Neural cell (in vitro differentiated cells): ENCODE results near the gene FAM193B. TPM values are rescaled to one million over a fixed set of nuclear protein-coding genes. Genes with fewer than 3 reads are reported as not detected.

Source experiments
- H2AFZ ChIP-seq: fragments of 200-600, 300-800 bp; sonication (generic), shearing (Covaris generic); 2 replicates; pipeline ENCODE4 v1.6.0; 2014; ENCODE audit warnings: low read depth, mild to moderate bottlenecking, antibody characterized with exemption, low read length, moderate library complexity
- H3F3A ChIP-seq: fragments of 200-600 bp; shearing (Covaris generic); 2 replicates; pipeline ENCODE4 v1.6.1; 2016; ENCODE audit warnings: mild to moderate bottlenecking, moderate library complexity, mixed read lengths, antibody characterized with exemption, low read length; ENCODE audit not compliant: insufficient read depth, poor library complexity, severe bottlenecking
- H3K27ac ChIP-seq: fragments of 200-600, 300-800 bp; sonication (generic), shearing (Covaris generic); 2 replicates; pipeline ENCODE4 v1.5.1; 2014; ENCODE audit warnings: mild to moderate bottlenecking, low read length, moderate library complexity
- H3K27me3 ChIP-seq: fragments of 300-800, 200-600 bp; sonication (generic), shearing (Covaris generic); 2 replicates; pipeline ENCODE4 v1.6.0; 2014; ENCODE audit warnings: mild to moderate bottlenecking, low read depth, low read length, moderate library complexity; ENCODE audit not compliant: insufficient read depth
- H3K36me3 ChIP-seq: fragments of 300-800, 200-600 bp; sonication (generic), shearing (Covaris generic); 2 replicates; pipeline ENCODE4 v1.5.1; 2014; ENCODE audit warnings: mild to moderate bottlenecking, antibody characterized with exemption, low read length, moderate library complexity; ENCODE audit not compliant: insufficient read depth
- H3K4me2 ChIP-seq: fragments of 300-800, 200-600 bp; sonication (generic), shearing (Covaris generic); 2 replicates; pipeline ENCODE4 v1.6.0; 2014; ENCODE audit warnings: mild to moderate bottlenecking, low read length
- H3K4me3 ChIP-seq: fragments of 300-800, 200-600 bp; sonication (generic), shearing (Covaris generic); 2 replicates; pipeline ENCODE4 v1.5.1; 2014; ENCODE audit warnings: mild to moderate bottlenecking, low read length, moderate library complexity
- H3K79me2 ChIP-seq: fragments of 200-600 bp; shearing (Covaris generic); replicated peaks from 2 replicates; pipeline ENCODE4 v1.6.0; 2014; ENCODE audit warnings: mild to moderate bottlenecking, low read length, moderate library complexity; ENCODE audit not compliant: insufficient read depth
- H3K9ac ChIP-seq: fragments of 300-800, 200-600 bp; sonication (generic), shearing (Covaris generic); 2 replicates; pipeline ENCODE4 v1.6.1; 2016; ENCODE audit warnings: mild to moderate bottlenecking, low read length, mixed read lengths
- H3K9me2 ChIP-seq: fragments of 200-600 bp; shearing (Covaris generic); 2 replicates; pipeline ENCODE4 v1.6.1; 2016; ENCODE audit warnings: mild to moderate bottlenecking, low read length, mixed read lengths; ENCODE audit not compliant: insufficient read depth
- H3K9me3 ChIP-seq: fragments of 200-600, 300-800 bp; sonication (generic), shearing (Covaris generic); 2 replicates; pipeline ENCODE4 v1.6.1; 2016; ENCODE audit warnings: mild to moderate bottlenecking, mixed run types, low read length, moderate library complexity, mixed read lengths
- H4K20me1 ChIP-seq: fragments of 200-600 bp; shearing (Covaris generic); 2 replicates; pipeline ENCODE4 v1.6.1; 2016; ENCODE audit warnings: mild to moderate bottlenecking, mixed run types; ENCODE audit not compliant: insufficient read depth
- CTCF ChIP-seq: fragments of 450-650 bp; IDR thresholded peaks from 2 replicates; pipeline ENCODE4 v1.5.1; 2014; ENCODE audit warnings: antibody characterized with exemption, mild to moderate bottlenecking, moderate library complexity; ENCODE audit not compliant: poor library complexity, severe bottlenecking
- EP300 ChIP-seq: fragments of 450-650 bp; conservative IDR thresholded peaks from 2 replicates; pipeline ENCODE4 v1.6.1; 2014; ENCODE audit warnings: antibody characterized with exemption, mild to moderate bottlenecking, moderate library complexity; ENCODE audit not compliant: poor library complexity, severe bottlenecking
- EZH2 ChIP-seq: fragments of 200-600, 300-800 bp; shearing (Covaris generic), sonication (generic); IDR thresholded peaks from 2 replicates; pipeline ENCODE4 v1.6.1; 2014; ENCODE audit warnings: antibody characterized with exemption, low read length, borderline replicate concordance, mild to moderate bottlenecking; ENCODE audit not compliant: insufficient read depth, poor library complexity, severe bottlenecking
- MXI1 ChIP-seq: fragments of 450-650 bp; conservative IDR thresholded peaks from 2 replicates; pipeline ENCODE4 v1.6.1; 2014; ENCODE audit warnings: antibody characterized with exemption, mild to moderate bottlenecking; ENCODE audit not compliant: poor library complexity, severe bottlenecking
- POLR2AphosphoS5 ChIP-seq: IDR thresholded peaks from 2 replicates; pipeline ENCODE4 v1.6.1; 2012
- RAD21 ChIP-seq: fragments of 450-650 bp; conservative IDR thresholded peaks from 2 replicates; pipeline ENCODE4 v1.6.1; 2014; ENCODE audit warnings: antibody characterized with exemption, mild to moderate bottlenecking, moderate library complexity
- SMC3 ChIP-seq: fragments of 450-650 bp; conservative IDR thresholded peaks from 2 replicates; pipeline ENCODE4 v1.6.1; 2014; ENCODE audit warnings: antibody characterized with exemption, mild to moderate bottlenecking, moderate library complexity; ENCODE audit not compliant: poor library complexity
- TAF1 ChIP-seq: IDR thresholded peaks from 2 replicates; pipeline ENCODE4 v1.6.1; 2012; ENCODE audit warnings: low read depth
- polyA plus RNA-seq: library from polyadenylated mRNA; depleted of rRNA; stranded (reverse); fragments of >200 nt; gene quantifications from 2 replicates; pipeline ENCODE4 v1.2.3, GENCODE V29; 2014
- TF ChIP-seq, protein P1 (sequence below): IDR thresholded peaks from 2 replicates; pipeline ENCODE4 v1.6.1; 2012; ENCODE audit warnings: borderline replicate concordance

FAM193B gene
- polyA plus RNA-seq, 1 donor from 2014 or later: 79.2 TPM

GRCh38 chr5:177503351-177504085, 50.8 kb downstream of the FAM193B start:
- H3K27me3 ChIP-seq: peaks cover 2% of the 10 kb centered on the region
- no peaks in the 10 kb centered on the region for H3K79me2 ChIP-seq
- no peak overlapping the region for H3K4me3 ChIP-seq
- H3K27ac ChIP-seq: no peak overlapping the region
- no peaks in the 10 kb centered on the region for H3K9me2 ChIP-seq
- H3K9me3 ChIP-seq: no peaks in the 10 kb centered on the region
- TF ChIP-seq EP300: no peak
- TF ChIP-seq EZH2: no peak
- no peak for TF ChIP-seq TAF1
- no peak for TF ChIP-seq POLR2AphosphoS5
- no peaks in the 10 kb centered on the region for H3F3A ChIP-seq
- H2AFZ ChIP-seq: no peak overlapping the region
- H3K36me3 ChIP-seq: no peaks in the 10 kb centered on the region
- no peaks in the 10 kb centered on the region for H4K20me1 ChIP-seq
- H3K9ac ChIP-seq: no peak overlapping the region
- no peak overlapping the region for H3K4me2 ChIP-seq

- TF ChIP-seq POLR2AphosphoS5 (no peak), RAD21 (no peak), CTCF (no peak), SMC3 (no peak), MXI1 (no peak), EZH2 (no peak), TAF1 (no peak), EP300 (no peak)
- TF ChIP-seq, protein P1, sequence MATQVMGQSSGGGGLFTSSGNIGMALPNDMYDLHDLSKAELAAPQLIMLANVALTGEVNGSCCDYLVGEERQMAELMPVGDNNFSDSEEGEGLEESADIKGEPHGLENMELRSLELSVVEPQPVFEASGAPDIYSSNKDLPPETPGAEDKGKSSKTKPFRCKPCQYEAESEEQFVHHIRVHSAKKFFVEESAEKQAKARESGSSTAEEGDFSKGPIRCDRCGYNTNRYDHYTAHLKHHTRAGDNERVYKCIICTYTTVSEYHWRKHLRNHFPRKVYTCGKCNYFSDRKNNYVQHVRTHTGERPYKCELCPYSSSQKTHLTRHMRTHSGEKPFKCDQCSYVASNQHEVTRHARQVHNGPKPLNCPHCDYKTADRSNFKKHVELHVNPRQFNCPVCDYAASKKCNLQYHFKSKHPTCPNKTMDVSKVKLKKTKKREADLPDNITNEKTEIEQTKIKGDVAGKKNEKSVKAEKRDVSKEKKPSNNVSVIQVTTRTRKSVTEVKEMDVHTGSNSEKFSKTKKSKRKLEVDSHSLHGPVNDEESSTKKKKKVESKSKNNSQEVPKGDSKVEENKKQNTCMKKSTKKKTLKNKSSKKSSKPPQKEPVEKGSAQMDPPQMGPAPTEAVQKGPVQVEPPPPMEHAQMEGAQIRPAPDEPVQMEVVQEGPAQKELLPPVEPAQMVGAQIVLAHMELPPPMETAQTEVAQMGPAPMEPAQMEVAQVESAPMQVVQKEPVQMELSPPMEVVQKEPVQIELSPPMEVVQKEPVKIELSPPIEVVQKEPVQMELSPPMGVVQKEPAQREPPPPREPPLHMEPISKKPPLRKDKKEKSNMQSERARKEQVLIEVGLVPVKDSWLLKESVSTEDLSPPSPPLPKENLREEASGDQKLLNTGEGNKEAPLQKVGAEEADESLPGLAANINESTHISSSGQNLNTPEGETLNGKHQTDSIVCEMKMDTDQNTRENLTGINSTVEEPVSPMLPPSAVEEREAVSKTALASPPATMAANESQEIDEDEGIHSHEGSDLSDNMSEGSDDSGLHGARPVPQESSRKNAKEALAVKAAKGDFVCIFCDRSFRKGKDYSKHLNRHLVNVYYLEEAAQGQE: no peak
- Histone ChIP-seq H3K9me2 (no peaks in the 10 kb centered on the region), H3K36me3 (no peaks in the 10 kb centered on the region), H2AFZ (no peak overlapping the region), H3F3A (no peaks in the 10 kb centered on the region), H3K9me3 (no peaks in the 10 kb centered on the region), H3K4me2 (no peak overlapping the region), H3K27me3 (peaks cover 6% of the 10 kb centered on the region), H4K20me1 (no peaks in the 10 kb centered on the region), H3K4me3 (no peak overlapping the region), H3K9ac (no peak overlapping the region), H3K79me2 (no peaks in the 10 kb centered on the region), H3K27ac (no peak overlapping the region)
Measured at GRCh38 chr5:177502886-177503285, 51.5 kb downstream of the FAM193B start.
